GM06990 (cell line): ENCODE data around the gene PRKCB.
"Not testable (repeated sequence)": the region's sequence is repeated elsewhere in the genome, so short reads cannot be mapped to it uniquely, and the experiment has no call there.

Experiments used
- DNase-seq: peaks from one replicate; pipeline ENCODE4 v3.0.0-alpha.2; 2011; ENCODE audit not compliant: insufficient read length; ENCODE audit errors: extremely low read depth
- H3K27me3 ChIP-seq: replicated peaks from 2 replicates; pipeline ENCODE4 v1.6.0; 2011; ENCODE audit warnings: low read length; ENCODE audit not compliant: control insufficient read depth, insufficient read depth
- H3K36me3 ChIP-seq: 2 replicates; pipeline ENCODE4 v1.5.1; 2011; ENCODE audit warnings: low read length; ENCODE audit not compliant: control insufficient read depth, insufficient read depth
- H3K4me3 ChIP-seq: replicated peaks from 2 replicates; pipeline ENCODE4 v1.5.1; 2011; ENCODE audit warnings: low read depth, mild to moderate bottlenecking, control low read depth, low read length
- CTCF ChIP-seq: IDR thresholded peaks from 2 replicates; pipeline ENCODE4 v1.5.1; 2011; ENCODE audit warnings: low read length, control low read depth, mild to moderate bottlenecking, inconsistent platforms; ENCODE audit not compliant: insufficient read depth, poor library complexity, severe bottlenecking

The PRKCB gene

GRCh38 chr16:24011237-24011636 lies 175.5 kb downstream of the PRKCB start:
- DNase-seq: no peak
- Histone ChIP-seq H3K27me3 (no peaks in the 10 kb centered on the region), H3K36me3 (no peaks in the 10 kb centered on the region; the same call in none of the 2 replicates), H3K4me3 (no peak overlapping the region)
- no peak for TF ChIP-seq CTCF

- no peak for TF ChIP-seq CTCF
- no peak for DNase-seq
- H3K36me3 ChIP-seq: no peaks in the 10 kb centered on the region; the same call in none of the 2 replicates
- H3K27me3 ChIP-seq: no peaks in the 10 kb centered on the region
- H3K4me3 ChIP-seq: no peak overlapping the region
Observed at GRCh38 chr16:24013054-24013636, 177.4 kb downstream of the PRKCB start.

GRCh38 chr16:24013864-24014645 lies 178.3 kb downstream of the PRKCB start:
- H3K36me3 ChIP-seq: no peaks in the 10 kb centered on the region; the same call in none of the 2 replicates
- DNase-seq: peak; percentile 83
- no peak for TF ChIP-seq CTCF
- no peaks in the 10 kb centered on the region for H3K27me3 ChIP-seq
- H3K4me3 ChIP-seq: no peak overlapping the region

- H3K4me3 ChIP-seq, DNase-seq, H3K27me3 ChIP-seq, H3K36me3 ChIP-seq: not testable (repeated sequence)
Observed at GRCh38 chr16:24014955-24015354, 179.2 kb downstream of the PRKCB start.

- Histone ChIP-seq H3K4me3 (no peak overlapping the region), H3K36me3 (no peaks in the 10 kb centered on the region; the same call in none of the 2 replicates), H3K27me3 (no peaks in the 10 kb centered on the region)
- TF ChIP-seq CTCF: no peak
- no peak for DNase-seq
Observed at GRCh38 chr16:24015923-24016322, 180.1 kb downstream of the PRKCB start.

GRCh38 chr16:24018485-24018884 lies 182.7 kb downstream of the PRKCB start:
- DNase-seq: no peak
- no peaks in the 10 kb centered on the region for H3K27me3 ChIP-seq
- no peak overlapping the region for H3K4me3 ChIP-seq
- H3K36me3 ChIP-seq: no peaks in the 10 kb centered on the region; the same call in 1 of the 2 replicates
- no peak for TF ChIP-seq CTCF
